Kidney (tissue), 14 donors: ENCODE data around the gene EHBP1L1. TPM values are rescaled to one million over a fixed set of nuclear protein-coding genes. Genes with fewer than 3 reads are reported as not detected.
"Not testable (repeated sequence)": the region's sequence is repeated elsewhere in the genome, so short reads cannot be mapped to it uniquely, and the experiment has no call there.

Experiments
- DNase-seq, 5 donors: peaks; one replicate each; pipeline ENCODE4 v3.0.0-alpha.2; 2013 to 2020
- FAIRE-seq: peaks from 2 replicates; lab custom pipeline; 2012; peaks lifted over from hg19 to GRCh38; lab: Jason Lieb, UNC
- H3K27ac ChIP-seq, 2 donors: one replicate each; pipeline ENCODE4 v1.7.0; 2013; ENCODE audit warnings: low read depth in 2 of 2, low read length in 2 of 2, inconsistent platforms in 1 of 2
- H3K27me3 ChIP-seq: one replicate; pipeline ENCODE4 v1.7.1; 2013; ENCODE audit warnings: low read length, inconsistent platforms; ENCODE audit not compliant: control insufficient read depth, insufficient read depth
- H3K36me3 ChIP-seq, 3 donors: one replicate each; pipeline versions ENCODE4 v1.7.0 to v1.7.1; 2013; ENCODE audit warnings: low read length in 3 of 3, control low read depth in 1 of 3, inconsistent platforms in 1 of 3; ENCODE audit not compliant: insufficient read depth in 3 of 3, control insufficient read depth in 2 of 3
- H3K4me1 ChIP-seq, 3 donors: one replicate each; pipeline versions ENCODE4 v1.7.0 to v1.7.1; 2013; ENCODE audit warnings: low read length in 3 of 3, inconsistent platforms in 1 of 3, low read depth in 1 of 3; ENCODE audit not compliant: control insufficient read depth in 2 of 3, insufficient read depth in 2 of 3
- H3K4me3 ChIP-seq, 3 donors: one replicate each; pipeline versions ENCODE4 v1.7.0 to v1.8.1; 2013; ENCODE audit warnings: low read length in 3 of 3, control low read depth in 1 of 3, inconsistent platforms in 1 of 3
- H3K9ac ChIP-seq, 3 donors: one replicate each; pipeline versions ENCODE4 v1.7.0 to v1.7.1; 2013; ENCODE audit warnings: low read length in 3 of 3, control low read depth in 1 of 3, inconsistent platforms in 1 of 3
- H3K9me3 ChIP-seq, 3 donors: one replicate each; pipeline versions ENCODE4 v1.7.0 to v1.7.1; 2013; ENCODE audit warnings: low read length in 3 of 3, control low read depth in 1 of 3, inconsistent platforms in 1 of 3; ENCODE audit not compliant: control insufficient read depth in 2 of 3, insufficient read depth in 1 of 3
- intact Hi-C: fragments of 100-400 bp; cut with DNase I; formaldehyde crosslinking; loops from one replicate; pipeline ENCODE4 v1.11.1; 2022
- polyA plus RNA-seq: library from polyadenylated mRNA; stranded (reverse); fragments of 350-450 nt; fragmentation: Illumina TruSeq; extraction: RNeasy Lipid Tissue Mini Kit (QIAGEN cat#74804); gene quantifications from one replicate; pipeline ENCODE4 v1.2.3, GENCODE V29; 2014; ENCODE audit warnings: low read depth, low replicate concordance; ENCODE audit not compliant: insufficient read depth
- total RNA-seq: library from RNA; stranded (reverse); fragmentation: NEBNext Ultra II Directional; extraction: Animal tissue kit (Norgen Biotek cat#: 25700); gene quantifications from one replicate; pipeline ENCODE4 v1.2.1, GENCODE V29; 2021
- TF ChIP-seq, protein P1 (sequence below): IDR thresholded peaks from 3 replicates; pipeline ENCODE4 v1.5.1; 2012; ENCODE audit warnings: mild to moderate bottlenecking, moderate library complexity, borderline replicate concordance; ENCODE audit not compliant: insufficient read depth; ENCODE audit errors: extremely low read depth
- donor health status: control.
- donor health status: control.
- donor health status: control.
- donor health status: control.
- donor health status: control.
- donor health status: DM: yes; HTN: yes; CAD: no.
- donor health status: Normal renal cell carcinoma (clear cell type).

The EHBP1L1 gene
- total and polyA plus RNA-seq, 2 donors from 2014 or later: 20.5 to 95.4 TPM

DNA sequence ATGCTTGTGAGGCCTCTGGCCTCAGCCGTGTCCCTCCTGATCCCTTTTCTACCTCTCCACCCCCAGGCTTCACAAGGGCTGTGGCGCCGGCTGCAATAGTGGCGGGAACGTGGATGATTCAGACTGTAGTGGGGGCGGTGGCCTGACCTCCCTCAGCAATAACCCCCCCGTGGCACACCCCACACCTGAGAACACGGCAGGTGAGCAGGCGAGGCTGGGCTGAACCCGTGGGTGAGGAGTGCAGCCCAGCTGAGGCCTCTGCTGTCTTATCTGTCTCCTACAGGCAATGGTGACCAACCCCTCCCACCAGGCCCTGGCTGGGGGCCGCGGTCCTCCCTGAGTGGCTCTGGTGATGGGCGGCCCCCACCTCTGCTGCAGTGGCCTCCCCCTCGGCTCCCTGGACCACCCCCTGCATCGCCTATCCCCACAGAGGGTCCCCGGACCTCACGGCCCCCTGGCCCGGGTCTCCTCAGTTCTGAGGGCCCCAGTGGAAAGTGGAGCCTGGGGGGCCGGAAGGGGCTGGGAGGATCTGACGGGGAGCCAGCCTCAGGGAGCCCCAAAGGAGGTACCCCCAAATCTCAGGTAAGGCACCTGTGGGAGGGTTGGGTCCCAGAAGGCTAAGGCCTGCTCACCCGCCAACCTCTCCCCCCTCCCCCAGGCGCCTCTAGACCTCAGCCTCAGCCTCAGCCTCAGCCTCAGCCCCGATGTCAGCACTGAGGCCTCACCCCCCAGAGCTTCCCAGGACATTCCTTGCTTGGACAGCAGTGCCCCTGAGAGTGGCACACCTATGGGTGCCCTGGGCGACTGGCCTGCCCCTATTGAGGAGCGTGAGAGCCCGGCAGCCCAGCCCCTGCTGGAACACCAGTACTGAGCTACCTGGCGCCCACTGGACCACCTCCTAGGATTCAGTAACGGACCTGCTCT lies 60.5 kb downstream of the EHBP1L1 start:
- Histone ChIP-seq H3K27me3 (no peaks in the 10 kb centered on the region), H3K9ac (no peak overlapping the region), H3K4me1 (peaks cover 0 to 25% (median 0%) of the 10 kb centered on the region in 3 donors), H3K36me3 (peaks cover 4 to 19% (median 16%) of the 10 kb centered on the region in 3 donors), H3K9me3 (no peaks in the 10 kb centered on the region), H3K4me3 (no peak overlapping the region), H3K27ac (no peak overlapping the region)
- peak in 2 of 5 donors; percentile 65 to 81 for DNase-seq
- no peak for FAIRE-seq
- intact Hi-C loops: no loop called here
- TF ChIP-seq, protein P1, sequence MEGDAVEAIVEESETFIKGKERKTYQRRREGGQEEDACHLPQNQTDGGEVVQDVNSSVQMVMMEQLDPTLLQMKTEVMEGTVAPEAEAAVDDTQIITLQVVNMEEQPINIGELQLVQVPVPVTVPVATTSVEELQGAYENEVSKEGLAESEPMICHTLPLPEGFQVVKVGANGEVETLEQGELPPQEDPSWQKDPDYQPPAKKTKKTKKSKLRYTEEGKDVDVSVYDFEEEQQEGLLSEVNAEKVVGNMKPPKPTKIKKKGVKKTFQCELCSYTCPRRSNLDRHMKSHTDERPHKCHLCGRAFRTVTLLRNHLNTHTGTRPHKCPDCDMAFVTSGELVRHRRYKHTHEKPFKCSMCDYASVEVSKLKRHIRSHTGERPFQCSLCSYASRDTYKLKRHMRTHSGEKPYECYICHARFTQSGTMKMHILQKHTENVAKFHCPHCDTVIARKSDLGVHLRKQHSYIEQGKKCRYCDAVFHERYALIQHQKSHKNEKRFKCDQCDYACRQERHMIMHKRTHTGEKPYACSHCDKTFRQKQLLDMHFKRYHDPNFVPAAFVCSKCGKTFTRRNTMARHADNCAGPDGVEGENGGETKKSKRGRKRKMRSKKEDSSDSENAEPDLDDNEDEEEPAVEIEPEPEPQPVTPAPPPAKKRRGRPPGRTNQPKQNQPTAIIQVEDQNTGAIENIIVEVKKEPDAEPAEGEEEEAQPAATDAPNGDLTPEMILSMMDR: no peak

DNA sequence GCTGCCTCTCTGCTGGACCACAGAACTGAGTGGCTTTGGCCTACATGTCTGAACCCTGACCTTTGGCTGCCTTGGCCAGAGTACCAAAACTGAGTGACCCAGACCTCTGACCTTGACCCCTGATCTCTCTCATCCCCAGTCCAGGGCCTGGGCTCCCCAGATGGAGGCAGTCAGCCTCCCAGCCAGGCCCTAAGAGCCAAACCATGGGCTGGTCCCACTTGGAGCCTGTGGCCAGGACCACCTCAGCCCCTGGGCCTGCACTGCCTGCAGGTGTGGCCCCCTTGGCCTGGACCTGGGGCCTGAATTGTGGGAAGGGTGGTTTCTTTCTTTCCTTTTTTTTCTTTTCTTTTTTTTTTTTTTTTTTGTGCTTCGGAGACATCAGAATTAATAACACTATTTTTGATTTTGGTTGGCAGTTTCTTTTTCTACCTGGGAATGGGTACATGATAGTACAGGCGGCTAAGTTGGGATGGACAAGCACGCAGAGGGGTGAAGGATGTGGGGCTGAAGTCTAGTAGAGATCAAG lies 61.2 kb downstream of the EHBP1L1 start:
- Histone ChIP-seq H3K9me3 (no peaks in the 10 kb centered on the region), H3K4me1 (peaks cover 0 to 29% (median 0%) of the 10 kb centered on the region in 3 donors), H3K4me3 (no peak overlapping the region), H3K27ac (no peak overlapping the region), H3K9ac (no peak overlapping the region), H3K27me3 (no peaks in the 10 kb centered on the region), H3K36me3 (peaks cover 4 to 17% (median 16%) of the 10 kb centered on the region in 3 donors)
- no peak for FAIRE-seq
- peak in 1 of 5 donors; percentile 70 for DNase-seq
- intact Hi-C loops: no loop called here
- TF ChIP-seq, protein P1: no peak

GRCh38 chr11:65637794-65638419 lies 62.1 kb downstream of the EHBP1L1 start, which contains the start of gene SIPA1:
Gene SIPA1, plus strand, starts transcription at chr11:65638101. Its CDS starts 2,821 bp downstream, at chr11:65640922.
- Histone ChIP-seq H3K27me3 (no peaks in the 10 kb centered on the region), H3K9ac (peak within 1 kb of the TSS in 2 of 3 donors; percentile 63 to 85), H3K27ac (peak within 1 kb of the TSS; percentile 83 to 87), H3K36me3 (peaks cover 4 to 17% (median 16%) of the 10 kb centered on the region in 3 donors), H3K9me3 (no peaks in the 10 kb centered on the region), H3K4me1 (peaks cover 0 to 29% (median 0%) of the 10 kb centered on the region in 3 donors), H3K4me3 (peak within 1 kb of the TSS; percentile 56 to 72 (median 64))
- intact Hi-C loops: no loop called here
- DNase-seq (peak; percentile 83 to 93 (median 90)), FAIRE-seq (no peak)
- TF ChIP-seq, protein P1: peak; percentile 40

DNA sequence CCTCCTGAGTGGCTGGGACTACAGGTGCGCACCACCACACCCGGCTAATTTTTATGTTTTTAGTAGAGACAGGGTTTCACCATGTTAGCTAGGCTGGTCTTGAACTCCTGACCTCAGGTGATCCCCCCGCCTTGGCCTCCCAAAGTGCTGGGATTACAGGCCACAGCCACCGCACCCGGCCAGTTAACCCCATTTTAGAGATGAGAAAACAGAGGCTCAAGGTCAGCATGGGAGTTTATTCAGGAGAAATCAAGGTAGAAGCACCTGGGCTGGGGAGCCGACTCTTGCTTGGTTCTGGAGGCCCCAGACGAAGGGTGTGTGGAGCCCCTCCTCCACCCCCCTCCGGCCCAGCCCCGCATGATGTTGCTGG lies 63.4 kb downstream of the EHBP1L1 start:
- H3K27me3 ChIP-seq, intact Hi-C loops, H3K4me3 ChIP-seq, H3K9me3 ChIP-seq, H3K9ac ChIP-seq, DNase-seq, H3K27ac ChIP-seq, FAIRE-seq: not testable (repeated sequence)
- Histone ChIP-seq H3K4me1 (peaks cover 0 to 29% (median 0%) of the 10 kb centered on the region in 3 donors), H3K36me3 (peaks cover 4 to 18% (median 15%) of the 10 kb centered on the region in 3 donors)
